Dermis blood vessel endothelial cell (primary cell): ENCODE measurements around the gene PCSK5. TPM values are rescaled to one million over a fixed set of nuclear protein-coding genes. Genes with fewer than 3 reads are reported as not detected.

Experiments
- DNase-seq: peaks from one replicate; pipeline ENCODE4 v3.0.0; 2010
- total RNA-seq: library from RNA; depleted of rRNA; stranded (reverse); fragments of >200 nt; gene quantifications from 2 replicates; pipeline ENCODE4 v1.2.3, GENCODE V29; 2014

Gene PCSK5
- total RNA-seq, 1 donor from 2014 or later = 3.4 TPM

DNA sequence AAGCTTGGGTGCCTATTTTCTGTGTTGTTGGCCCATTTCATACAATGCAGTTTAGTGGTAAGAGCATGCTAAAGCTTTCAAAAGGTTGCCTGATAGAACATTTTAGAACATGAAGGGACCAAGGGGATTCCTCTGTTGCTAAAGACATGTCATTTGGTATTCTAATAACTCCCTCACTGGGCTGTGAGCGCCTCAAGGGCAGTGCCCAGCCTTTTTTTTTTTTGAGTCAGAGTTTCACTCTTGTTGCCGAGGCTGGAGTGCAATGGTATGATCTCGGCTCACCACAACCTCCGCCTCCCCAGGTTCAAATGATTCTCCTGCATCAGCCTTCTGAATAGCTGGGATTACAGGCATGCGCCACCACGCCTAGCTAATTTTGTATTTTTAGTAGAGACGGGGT lies 77.1 kb downstream of the PCSK5 start:
- DNase-seq = no peak

DNA sequence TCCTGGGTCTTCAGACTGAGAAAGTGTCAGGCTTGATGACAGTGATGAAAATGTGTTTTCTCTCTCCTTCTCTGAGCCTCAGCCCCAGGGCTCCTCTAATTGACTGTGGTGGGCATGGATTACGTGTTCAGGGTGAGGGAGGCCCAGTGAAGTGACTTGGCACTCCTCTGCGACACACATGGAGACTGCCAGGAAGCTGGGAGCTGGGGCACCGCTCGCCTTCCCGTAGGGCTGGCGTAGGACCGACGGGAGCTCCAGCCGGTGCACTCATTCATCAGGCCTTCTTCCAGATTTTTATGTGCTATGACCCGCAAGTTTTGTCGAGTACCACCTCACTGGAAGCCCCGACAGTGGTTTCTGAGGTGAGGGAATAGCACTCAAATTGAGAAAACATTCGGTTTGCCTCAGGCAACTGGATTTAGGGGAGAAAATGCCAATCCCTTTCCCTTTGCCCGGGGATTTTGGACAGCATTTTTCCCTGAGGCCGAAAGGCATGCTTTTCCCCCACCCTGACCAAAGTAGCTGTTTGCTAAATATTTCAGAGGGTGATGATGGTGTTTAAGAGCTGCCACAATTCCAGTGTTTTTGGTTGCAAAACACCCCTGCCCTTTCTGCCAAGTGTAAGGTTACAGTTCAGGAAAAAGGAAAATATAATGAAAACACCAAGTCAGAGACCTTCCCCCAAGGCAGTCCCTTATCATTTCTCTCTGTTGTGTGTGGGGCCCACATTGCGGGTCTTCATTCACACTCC lies 83.7 kb downstream of the PCSK5 start:
- DNase-seq = no peak

DNA sequence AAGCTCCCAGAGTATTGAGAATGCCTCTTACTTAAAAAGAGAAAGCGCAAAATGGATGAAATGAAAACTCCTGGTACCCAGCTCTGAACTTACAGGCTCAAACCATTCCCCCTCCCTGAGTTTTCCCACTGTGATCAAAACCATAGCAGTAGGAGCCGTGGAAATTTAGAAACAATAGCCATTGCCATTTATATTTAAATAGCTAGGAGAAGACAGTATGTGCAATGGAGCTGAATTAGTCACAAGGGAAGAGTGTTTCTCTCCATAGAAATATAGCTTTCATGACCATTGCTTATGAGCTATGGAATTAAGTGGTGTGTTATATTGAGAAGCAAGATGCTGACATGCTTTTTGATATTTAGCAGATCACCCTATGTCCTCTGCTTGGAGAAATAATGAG lies 84.6 kb downstream of the PCSK5 start:
- no peak for DNase-seq

DNA sequence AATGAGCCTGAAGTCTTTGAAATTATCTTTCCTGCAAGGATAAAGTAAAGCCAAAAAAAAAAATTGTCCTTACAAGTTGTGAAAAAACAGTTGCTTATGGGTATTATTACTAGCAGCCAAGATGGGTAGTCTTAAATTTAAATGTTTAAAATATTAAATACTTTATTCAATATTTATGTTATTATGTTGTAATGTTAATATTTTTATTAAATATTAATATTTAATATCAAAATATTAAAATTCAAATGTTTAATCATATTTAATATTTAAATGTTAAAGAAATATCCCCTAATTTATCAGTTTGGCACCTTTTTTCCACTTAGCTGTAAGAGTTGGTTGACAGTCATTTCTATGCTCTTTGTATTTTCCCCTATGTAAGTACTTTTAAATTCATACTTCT lies 86.1 kb downstream of the PCSK5 start:
- no peak for DNase-seq

DNA sequence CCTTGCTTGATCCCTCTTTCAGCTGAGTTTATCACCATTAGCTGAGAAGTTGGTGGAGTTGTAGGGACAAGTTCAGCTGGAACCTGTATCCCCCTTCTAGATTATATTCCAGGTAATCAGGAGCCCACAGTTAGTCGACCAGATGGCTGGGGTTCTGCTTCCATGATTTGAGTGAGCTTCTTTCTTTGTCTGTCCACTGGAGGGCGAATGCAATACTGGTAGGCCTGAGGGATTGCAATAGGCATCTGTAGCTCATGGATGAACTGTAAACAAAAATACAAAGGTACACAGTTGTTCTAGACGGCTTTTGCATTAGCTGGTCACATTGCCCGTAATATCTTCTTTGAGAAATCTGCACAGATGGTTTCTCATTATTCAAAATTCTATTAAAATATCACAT lies 88.9 kb downstream of the PCSK5 start:
- peak; percentile 2 for DNase-seq

DNA sequence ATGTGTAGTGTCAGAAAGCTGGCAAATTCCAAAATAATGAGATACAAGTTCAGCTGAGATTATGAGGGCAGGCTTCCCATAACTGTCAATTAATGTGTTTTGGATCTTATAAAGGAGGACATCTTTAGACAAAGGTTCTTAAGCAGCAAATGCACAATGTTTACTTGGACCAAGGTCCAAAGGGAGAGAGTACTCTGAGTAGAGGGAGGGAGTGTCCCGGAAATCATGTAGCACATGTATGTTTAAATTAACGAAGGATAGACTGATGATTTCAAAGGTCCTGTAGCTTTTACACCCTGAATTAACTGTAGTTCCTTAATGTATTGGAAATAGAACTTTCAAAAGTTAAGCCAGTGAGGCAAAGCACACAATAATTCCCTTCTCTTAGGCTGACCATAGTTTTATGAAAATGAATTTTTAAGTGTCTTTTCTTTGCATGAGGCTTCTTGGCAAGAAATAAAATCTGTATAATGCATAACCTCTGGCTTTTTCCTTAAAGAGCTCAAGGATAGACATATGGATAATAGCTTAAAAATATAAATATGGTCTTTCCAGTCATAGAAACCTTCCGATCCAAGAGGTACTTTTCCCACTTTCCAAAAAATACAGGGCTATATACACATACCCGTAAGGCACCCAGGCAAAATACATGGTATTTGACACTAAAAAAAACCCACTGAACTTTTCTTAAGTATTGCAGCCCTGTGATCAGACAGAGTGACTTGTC lies 93.0 kb downstream of the PCSK5 start:
- DNase-seq = no peak

DNA sequence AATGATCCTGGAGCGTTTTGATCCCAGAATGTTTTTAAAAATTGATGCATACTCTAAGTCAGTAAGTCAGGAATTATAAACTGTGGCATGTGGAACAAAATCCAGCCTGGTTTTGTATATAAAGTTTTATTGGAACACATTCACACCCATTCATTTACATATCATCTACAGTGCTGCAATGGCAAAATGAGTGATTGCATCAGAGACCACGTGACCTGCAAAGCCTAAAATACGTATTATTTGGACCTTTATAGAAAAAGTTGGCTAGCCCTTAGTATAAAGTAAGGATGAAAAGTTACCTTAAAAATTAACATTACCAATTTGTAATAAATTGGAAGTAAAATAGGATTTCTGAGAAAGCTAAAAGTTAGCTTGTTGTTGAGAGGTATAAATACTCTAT lies 95.0 kb downstream of the PCSK5 start:
- DNase-seq = no peak

DNA sequence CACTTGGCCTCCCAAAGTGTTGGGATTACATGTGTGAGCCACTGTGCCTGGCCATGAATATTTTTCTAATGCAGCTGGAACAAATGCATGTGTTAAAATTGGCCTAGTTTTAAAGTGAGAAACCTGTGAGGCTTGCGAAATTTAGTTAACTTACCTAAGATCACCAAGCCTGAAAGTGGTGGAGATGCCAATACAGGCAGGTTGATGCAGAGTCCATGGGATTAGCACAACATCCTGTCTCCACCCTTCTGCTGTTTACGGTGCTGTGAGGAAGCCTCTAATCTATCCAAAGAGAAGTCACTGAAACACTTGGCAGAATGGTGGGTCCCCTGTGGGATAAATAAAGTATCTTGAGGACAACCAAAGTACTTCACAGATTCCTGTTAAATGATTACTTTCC lies 98.2 kb downstream of the PCSK5 start:
- DNase-seq = no peak

DNA sequence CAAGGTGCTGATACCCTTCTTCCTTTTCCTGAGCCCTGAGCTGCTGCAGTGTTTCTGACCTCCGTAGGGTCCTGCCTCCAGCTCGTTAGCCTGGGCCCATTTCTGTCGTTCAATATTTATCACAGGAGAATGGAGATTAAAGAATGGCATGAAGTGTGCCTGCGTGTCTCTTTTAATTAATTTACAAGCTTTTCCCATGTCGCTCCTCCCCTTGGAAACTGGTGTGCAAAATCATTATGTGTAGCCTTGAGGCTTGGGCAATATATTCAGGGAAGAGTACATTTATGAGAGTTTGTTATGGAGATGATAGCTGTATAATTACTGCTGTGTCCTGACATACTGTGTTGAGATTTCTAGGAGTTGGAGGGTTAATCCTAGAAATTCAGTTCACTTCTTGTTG lies 99.7 kb downstream of the PCSK5 start:
- DNase-seq = no peak

DNA sequence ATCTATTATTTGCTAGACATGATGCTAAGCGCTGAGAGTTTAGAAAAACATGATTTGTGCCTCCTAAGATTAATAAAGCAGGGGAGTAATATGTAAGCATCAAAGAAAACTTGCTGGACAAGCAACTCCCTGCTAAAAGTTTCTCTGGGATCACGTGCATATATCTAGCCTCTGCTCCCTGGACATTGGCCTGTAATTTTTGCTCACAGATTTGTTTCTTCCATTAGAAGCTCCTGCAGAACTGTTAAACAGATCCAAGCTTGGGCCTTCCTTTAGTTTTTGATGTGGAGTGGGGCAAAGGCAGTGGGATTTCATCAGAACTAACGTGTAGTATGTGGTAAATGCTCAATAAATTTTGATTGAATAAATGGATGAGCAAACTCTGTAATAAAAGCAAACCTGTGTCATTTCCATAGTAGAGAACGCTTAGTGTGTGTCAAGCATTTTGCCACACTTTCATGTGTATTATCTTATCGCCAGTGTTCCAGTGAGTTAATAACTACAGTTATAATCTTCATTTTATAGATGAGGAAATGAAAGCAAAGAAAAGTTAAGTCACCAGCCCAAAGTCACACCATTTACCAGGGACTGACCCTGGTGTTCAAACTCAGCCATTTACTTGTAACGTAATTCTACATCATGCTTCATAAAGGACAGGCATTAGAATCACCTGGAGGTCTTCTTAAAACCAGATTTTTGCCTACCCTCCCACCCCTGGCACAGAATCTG lies 100.3 kb downstream of the PCSK5 start:
- no peak for DNase-seq

DNA sequence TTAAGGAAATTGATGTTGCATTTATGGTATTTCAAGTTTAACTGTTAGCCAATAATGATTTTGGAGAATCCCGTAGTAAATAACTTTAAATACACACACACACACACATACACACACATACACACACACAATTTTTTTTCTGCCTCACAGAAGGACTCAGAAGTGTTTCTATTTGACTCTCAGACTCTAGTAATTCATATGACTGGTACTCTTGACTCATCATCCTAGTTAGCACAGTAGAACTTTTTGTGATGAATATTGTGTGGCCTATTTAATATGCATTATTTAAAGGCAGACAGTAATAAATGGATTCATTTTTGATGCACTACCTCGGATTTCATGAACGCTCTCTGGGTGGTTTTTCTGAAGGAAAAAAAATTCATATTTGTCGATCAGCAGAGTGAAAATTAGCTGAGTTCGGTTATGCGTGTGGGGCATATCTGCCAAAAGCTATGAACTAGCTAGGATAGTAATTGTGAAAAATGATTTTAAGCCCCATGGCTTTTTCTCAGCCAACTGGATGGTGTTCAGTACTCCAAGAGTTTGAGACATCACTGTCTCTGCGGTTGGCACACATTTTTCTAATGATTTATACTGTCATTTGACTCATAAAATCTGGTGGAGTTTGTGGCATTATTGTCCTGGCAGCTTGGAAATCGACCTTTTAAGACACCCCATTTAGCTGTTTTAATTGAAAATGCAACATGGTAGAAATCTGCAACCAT lies 102.2 kb downstream of the PCSK5 start:
- DNase-seq = no peak

DNA sequence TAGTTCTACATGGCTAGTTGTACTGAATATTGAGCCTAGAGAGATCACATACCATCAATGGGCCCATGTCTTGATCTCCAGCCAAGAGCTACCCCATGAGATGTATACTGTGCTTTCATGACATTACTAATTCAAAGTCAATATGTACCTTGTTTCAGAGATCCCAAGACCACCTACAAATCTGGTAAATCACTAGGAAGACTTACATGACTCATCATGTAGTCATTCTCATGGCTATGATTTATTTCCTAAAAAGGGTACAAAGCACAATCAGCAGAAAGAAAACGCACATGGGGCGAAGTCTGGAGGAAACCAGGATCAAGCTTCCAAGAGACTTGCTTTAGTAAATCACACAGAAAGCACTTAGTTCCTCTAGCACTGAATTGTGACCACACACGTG lies 103.0 kb downstream of the PCSK5 start:
- DNase-seq = peak; percentile 22

DNA sequence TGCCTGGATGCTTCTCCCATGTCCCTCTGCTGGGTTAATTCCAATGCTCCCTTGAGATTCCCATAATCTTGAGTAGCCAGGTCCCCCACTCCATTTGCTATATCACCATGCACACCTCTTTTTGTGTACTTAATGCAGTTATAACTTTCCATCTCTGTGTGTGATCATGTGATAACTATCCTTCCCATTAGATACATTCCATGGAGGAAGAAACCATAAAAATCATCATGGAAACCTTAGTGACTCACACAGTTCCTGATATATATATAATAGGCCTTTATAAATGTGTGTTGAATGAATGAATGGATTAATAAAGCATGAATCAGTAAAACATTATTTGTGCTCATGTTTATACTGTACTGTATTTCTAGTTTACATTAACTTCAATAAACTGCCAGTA lies 104.6 kb downstream of the PCSK5 start:
- no peak for DNase-seq

DNA sequence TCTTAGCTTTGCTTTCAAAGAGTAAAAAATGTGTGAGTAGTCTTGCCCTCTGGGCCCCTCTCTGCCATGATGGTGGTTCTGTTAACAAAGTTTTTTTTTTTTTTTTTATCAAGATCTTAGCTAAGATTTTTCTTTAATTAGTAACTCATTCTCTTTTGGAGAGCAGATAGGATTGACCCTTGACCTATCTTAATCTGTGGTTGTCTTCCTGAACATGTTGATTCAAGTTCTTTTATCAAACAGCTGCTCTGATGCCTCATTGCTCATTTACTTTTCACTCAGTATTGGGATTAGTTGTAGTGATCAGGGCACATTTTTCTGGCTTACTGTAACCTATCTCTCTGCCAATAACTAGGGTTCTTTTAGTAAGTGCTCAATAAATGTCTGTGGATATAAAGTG lies 106.3 kb downstream of the PCSK5 start:
- DNase-seq = no peak

DNA sequence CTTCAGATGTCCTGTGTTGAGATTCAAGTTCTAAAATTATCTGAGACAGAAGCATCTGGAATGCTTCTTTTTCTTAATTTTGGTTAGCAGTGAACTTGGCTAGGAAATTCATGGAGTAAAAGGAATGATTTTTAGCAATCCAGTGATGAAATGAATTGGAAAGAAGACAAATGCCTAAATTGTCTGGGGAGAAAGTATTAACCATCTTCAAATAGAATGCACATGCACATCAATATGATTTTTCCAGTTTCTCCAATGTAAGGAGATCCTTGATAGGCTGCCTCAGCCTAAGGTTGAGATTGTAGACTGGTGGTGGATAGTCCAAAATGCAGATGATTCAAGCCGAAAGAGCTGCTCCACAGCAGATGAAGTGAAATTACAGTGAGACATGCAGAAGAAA lies 106.7 kb downstream of the PCSK5 start:
- DNase-seq = no peak

DNA sequence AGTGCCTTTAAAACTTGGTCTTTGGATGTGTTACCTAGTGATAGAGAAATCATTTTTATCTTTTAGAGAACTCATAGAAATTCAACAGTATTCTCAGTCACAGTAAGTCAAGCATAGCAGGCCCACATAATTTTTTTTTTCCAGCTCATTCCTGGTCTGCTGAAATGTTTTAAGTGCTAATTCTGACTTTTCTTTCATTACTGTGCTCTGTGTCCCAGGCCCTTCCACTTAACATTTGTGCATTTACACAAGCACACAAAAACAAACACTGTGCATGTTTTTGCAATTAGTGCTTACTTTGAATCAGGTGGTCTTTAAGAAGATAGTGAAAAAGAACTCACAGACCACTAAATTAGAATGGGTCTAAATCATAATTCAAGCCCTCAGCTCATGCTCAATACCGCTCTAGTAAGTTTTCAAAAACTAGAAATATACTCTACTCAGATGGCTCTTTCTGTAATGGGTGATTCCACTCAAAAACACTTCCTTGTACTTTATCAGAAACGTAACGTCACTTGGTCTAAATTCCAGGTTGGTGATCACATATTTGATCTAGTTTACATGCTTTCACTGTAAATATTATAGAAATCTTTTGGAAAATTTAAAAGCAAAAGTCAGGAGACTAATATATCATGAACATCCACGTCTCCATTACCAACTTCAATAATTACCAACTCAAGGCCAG lies 107.8 kb downstream of the PCSK5 start:
- DNase-seq = no peak

DNA sequence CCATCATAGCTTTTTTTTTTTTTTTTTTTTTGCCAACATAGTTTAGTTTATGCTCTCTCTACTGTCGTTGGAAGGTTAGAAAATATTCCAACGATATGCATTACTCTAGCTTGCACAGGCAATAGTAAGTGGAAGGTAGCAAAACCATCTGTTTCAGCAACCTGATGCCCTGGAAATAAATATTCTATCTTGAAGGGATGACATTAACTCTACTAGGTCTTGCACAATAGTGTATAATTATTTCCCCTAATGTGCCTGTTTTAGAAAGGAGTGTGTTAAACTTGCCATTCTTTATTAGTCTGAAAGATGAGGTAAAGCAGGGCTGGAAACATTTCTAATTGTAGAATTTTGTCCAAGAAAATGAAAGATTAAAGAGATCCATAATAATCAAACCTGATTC lies 111.0 kb downstream of the PCSK5 start:
- DNase-seq = no peak

DNA sequence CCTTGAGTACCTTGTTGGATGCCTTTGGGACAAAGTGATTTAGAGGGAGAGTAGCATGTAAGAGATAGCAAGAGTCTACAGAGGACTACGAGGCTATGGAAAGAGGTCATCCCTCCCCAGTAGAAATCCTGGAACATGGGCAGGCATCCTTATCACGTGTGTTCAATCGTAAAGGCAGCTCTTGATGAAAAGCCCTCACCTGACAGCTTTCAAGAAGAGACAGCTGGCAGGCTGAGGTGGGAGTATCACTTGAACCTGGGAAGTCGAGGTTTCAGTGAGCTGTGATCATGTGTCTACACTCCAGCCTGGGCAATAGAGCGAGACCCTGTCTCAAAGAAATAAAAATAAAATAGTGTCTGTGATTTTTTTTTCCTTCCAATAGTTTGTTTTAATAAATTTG lies 112.6 kb downstream of the PCSK5 start:
- DNase-seq = no peak

DNA sequence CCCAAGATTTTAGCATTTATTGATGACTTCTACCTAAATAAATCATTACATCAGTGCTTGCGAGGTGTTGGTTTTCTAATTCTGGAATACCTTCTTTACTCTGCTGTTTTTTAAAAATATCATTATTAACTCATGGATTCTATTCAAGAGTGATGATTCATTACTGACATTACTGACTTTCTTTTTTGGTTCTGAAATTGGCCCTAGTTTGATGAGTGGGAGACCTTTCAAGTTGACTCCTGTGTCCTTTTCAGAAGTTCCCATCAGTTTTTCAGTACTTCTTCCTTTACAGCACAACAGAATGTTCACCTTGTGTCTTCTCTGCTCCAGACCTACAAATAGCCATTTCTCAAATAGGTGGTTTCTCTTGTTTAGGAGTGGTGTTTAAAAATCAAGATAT lies 114.1 kb downstream of the PCSK5 start:
- DNase-seq = no peak

DNA sequence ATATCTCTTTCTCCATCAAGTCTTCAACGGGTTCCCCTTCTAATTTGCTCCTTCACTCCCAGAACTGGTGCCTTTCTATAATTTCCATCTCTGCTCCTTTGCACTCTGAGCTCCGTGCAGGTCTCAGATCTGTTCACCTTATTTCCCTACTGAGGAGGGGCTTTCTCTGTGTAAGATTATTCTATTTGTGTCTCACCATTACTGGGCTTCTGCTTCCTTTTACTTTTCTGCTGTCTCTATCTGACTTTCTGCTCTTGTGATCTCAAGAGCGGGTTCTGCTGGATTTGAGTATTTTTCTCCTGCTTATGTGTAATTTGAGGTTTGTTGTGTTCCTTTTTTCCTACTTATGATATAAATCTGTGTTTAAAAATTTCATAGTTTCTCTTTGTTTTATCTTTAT lies 117.5 kb downstream of the PCSK5 start:
- DNase-seq = no peak

DNA sequence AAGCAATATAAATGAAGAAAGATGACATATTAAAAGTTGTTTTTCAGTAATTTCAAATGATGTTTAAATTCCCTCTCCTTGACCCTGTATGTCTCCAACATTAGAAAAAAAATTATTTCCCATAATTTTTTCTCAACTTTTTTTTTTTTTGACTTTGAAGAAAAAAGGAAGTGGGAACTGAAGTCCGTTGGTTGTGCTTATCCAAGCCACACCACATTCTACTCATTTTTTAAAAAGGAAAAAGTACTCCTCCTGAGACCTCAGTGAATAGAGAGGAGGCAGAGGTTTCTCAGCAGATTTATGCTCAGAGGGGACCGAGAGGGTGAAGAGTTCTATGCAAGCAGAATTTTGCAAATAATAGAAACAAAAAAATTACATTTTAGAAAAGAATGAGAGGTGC lies 123.3 kb downstream of the PCSK5 start:
- DNase-seq = no peak

DNA sequence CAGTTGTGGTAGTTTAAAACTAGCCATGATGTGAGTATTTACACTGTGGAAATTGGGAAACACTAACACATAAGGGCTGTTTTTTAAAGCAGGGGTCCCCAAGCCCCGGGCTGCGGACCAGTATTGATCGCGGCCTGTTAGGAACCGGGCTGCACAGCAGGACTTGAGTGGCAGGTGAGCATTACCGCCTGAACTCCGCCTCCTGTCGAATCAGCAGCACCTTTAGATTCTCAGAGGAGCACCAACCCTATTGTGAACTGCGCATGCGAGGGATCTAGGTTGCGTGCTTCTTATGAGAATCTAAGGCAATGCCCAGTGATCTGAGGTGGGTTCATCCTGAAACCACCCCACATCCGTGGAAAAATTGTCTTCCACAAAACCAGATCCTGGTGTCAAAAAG lies 127.8 kb downstream of the PCSK5 start:
- DNase-seq = no peak

DNA sequence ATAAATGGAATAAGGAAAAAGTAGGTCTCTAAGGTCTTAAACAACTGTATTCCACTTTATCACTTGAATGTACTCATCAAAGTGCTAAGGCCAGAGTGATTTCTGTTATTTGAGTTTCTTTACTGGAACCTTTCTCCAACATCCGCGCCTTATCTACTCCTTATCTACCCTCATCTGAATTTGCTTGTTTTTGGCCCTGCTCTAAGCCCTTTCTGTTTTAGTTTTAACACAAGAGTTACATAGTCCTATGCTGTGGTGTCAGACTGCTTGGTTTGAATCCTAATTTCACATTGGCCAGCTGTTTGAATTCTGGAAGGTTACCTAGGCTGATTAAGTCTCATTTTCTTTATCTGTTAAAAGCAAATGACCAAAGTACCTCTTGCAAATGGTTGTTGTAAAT lies 128.3 kb downstream of the PCSK5 start:
- DNase-seq = no peak
